WTC11 (cell line): ENCODE data around the gene KIR2DL3. TPM values are rescaled to one million over a fixed set of nuclear protein-coding genes. Genes with fewer than 3 reads are reported as not detected.

Source experiments
- ATAC-seq: fragments of 200-7000 bp; cut with Tn5 transposase; 2 replicates; pipeline ENCODE4 v1.10.0; 2021; ENCODE audit warnings: mild to moderate bottlenecking, moderate library complexity
- CTCF ChIA-PET: fragments of 300-600 bp; sonication (Branson Sonifier 250); formaldehyde crosslinking; loops from one replicate; lab custom pipeline; 2021; ENCODE audit warnings: antibody characterized with exemption; lab: Charles Lee
- POLR2A ChIA-PET: fragments of 350-600 bp; sonication (Branson Sonifier 250); formaldehyde crosslinking; loops from one replicate; lab custom pipeline; 2021; ENCODE audit warnings: antibody characterized with exemption; lab: Charles Lee
- DNase-seq: peaks from one replicate; pipeline ENCODE4 v3.0.0; 2021; ENCODE audit warnings: low spot score
- H3K27ac Mint-ChIP-seq: 2 replicates; pipeline ENCODE4 v1.8.0; 2021; ENCODE audit warnings: mixed read lengths
- H3K27me3 Mint-ChIP-seq: 2 replicates; pipeline ENCODE4 v1.8.0; 2021; ENCODE audit warnings: low read depth, mild to moderate bottlenecking, moderate library complexity, mixed read lengths
- H3K36me3 Mint-ChIP-seq: 2 replicates; pipeline ENCODE4 v1.8.0; 2021; ENCODE audit warnings: mixed read lengths
- H3K4me1 Mint-ChIP-seq: 2 replicates; pipeline ENCODE4 v1.8.0; 2022; ENCODE audit warnings: mixed read lengths
- H3K4me3 Mint-ChIP-seq: 2 replicates; pipeline ENCODE4 v1.8.0; 2021; ENCODE audit warnings: mild to moderate bottlenecking, moderate library complexity, mixed read lengths
- H3K9me3 Mint-ChIP-seq: 2 replicates; pipeline ENCODE4 v1.8.0; 2021; ENCODE audit warnings: mixed read lengths
- E2F1 ChIP-seq: sonication (generic); formaldehyde crosslinking; IDR thresholded peaks from 2 replicates; pipeline ENCODE4 v1.8.0; 2022; ENCODE audit warnings: mild to moderate bottlenecking, missing genetic modification reagents
- E2F5 ChIP-seq: sonication (generic); formaldehyde crosslinking; IDR thresholded peaks from 2 replicates; pipeline ENCODE4 v1.8.1; 2022; ENCODE audit warnings: mild to moderate bottlenecking, moderate library complexity, missing genetic modification reagents
- ESRRA ChIP-seq: sonication (generic); formaldehyde crosslinking; IDR thresholded peaks from 2 replicates; pipeline ENCODE4 v1.8.1; 2022; ENCODE audit warnings: mild to moderate bottlenecking, missing genetic modification reagents, borderline replicate concordance
- JUN ChIP-seq: sonication (generic); formaldehyde crosslinking; IDR thresholded peaks from 2 replicates; pipeline ENCODE4 v1.8.0; 2023; ENCODE audit warnings: mild to moderate bottlenecking, missing genetic modification reagents
- NFE2L1 ChIP-seq: sonication (generic); formaldehyde crosslinking; IDR thresholded peaks from 2 replicates; pipeline ENCODE4 v1.8.1; 2023; ENCODE audit warnings: missing genetic modification reagents
- NR2C2 ChIP-seq: sonication (generic); formaldehyde crosslinking; IDR thresholded peaks from 2 replicates; pipeline ENCODE4 v1.8.0; 2022; ENCODE audit warnings: mild to moderate bottlenecking, missing genetic modification reagents
- NR3C1 ChIP-seq: sonication (generic); formaldehyde crosslinking; conservative IDR thresholded peaks from 2 replicates; pipeline ENCODE4 v1.8.1; 2023; ENCODE audit warnings: low read depth, mild to moderate bottlenecking, missing genetic modification reagents
- RORB ChIP-seq: fragments of 250-450 bp; sonication (Bioruptor Pico); IDR thresholded peaks from 2 replicates; pipeline ENCODE4 v1.9.0; 2021; ENCODE audit warnings: mild to moderate bottlenecking
- ZNF416 ChIP-seq: fragments of 250-450 bp; sonication (Bioruptor Pico); IDR thresholded peaks from 2 replicates; pipeline ENCODE4 v1.9.0; 2021; ENCODE audit warnings: mild to moderate bottlenecking, inconsistent platforms
- total RNA-seq: library from RNA; stranded (reverse); gene quantifications from 3 replicates; pipeline ENCODE4 v1.2.3, GENCODE V29; 2021
- TF ChIP-seq, protein P1 (sequence below): sonication (generic); formaldehyde crosslinking; IDR thresholded peaks from 2 replicates; pipeline ENCODE4 v1.8.0; 2023; ENCODE audit warnings: mild to moderate bottlenecking, missing genetic modification reagents
- TF ChIP-seq, protein P2 (sequence below): sonication (generic); formaldehyde crosslinking; IDR thresholded peaks from 2 replicates; pipeline ENCODE4 v1.8.1; 2022; ENCODE audit warnings: mild to moderate bottlenecking, missing genetic modification reagents, moderate library complexity, borderline replicate concordance

Gene KIR2DL3
- total RNA-seq, 1 experiment from 2014 or later: not detected

- H3K4me3 Mint-ChIP-seq: no peak overlapping the region
These were observed 57.4 kb downstream of the KIR2DL3 start for GRCh38 chr19:54795758-54796157.

More at GRCh38 chr19:54795758-54796157, 57.4 kb downstream of the KIR2DL3 start:
- no peak for TF ChIP-seq NFE2L1
- TF ChIP-seq, protein P1, sequence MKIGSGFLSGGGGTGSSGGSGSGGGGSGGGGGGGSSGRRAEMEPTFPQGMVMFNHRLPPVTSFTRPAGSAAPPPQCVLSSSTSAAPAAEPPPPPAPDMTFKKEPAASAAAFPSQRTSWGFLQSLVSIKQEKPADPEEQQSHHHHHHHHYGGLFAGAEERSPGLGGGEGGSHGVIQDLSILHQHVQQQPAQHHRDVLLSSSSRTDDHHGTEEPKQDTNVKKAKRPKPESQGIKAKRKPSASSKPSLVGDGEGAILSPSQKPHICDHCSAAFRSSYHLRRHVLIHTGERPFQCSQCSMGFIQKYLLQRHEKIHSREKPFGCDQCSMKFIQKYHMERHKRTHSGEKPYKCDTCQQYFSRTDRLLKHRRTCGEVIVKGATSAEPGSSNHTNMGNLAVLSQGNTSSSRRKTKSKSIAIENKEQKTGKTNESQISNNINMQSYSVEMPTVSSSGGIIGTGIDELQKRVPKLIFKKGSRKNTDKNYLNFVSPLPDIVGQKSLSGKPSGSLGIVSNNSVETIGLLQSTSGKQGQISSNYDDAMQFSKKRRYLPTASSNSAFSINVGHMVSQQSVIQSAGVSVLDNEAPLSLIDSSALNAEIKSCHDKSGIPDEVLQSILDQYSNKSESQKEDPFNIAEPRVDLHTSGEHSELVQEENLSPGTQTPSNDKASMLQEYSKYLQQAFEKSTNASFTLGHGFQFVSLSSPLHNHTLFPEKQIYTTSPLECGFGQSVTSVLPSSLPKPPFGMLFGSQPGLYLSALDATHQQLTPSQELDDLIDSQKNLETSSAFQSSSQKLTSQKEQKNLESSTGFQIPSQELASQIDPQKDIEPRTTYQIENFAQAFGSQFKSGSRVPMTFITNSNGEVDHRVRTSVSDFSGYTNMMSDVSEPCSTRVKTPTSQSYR: no peak
- no peak for TF ChIP-seq JUN
- TF ChIP-seq, protein P2, sequence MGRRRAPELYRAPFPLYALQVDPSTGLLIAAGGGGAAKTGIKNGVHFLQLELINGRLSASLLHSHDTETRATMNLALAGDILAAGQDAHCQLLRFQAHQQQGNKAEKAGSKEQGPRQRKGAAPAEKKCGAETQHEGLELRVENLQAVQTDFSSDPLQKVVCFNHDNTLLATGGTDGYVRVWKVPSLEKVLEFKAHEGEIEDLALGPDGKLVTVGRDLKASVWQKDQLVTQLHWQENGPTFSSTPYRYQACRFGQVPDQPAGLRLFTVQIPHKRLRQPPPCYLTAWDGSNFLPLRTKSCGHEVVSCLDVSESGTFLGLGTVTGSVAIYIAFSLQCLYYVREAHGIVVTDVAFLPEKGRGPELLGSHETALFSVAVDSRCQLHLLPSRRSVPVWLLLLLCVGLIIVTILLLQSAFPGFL (CRISPR knock-in tag): no peak
- no peak for TF ChIP-seq NR2C2 (CRISPR knock-in tag)
- TF ChIP-seq NR3C1 (CRISPR knock-in tag): no peak
- TF ChIP-seq ESRRA: no peak
- no peak for TF ChIP-seq ZNF416 (CRISPR knock-in tag)
- TF ChIP-seq RORB: no peak
- no peak for TF ChIP-seq E2F1 (CRISPR knock-in tag)
- TF ChIP-seq E2F5 (CRISPR knock-in tag): no peak
- DNase-seq: no peak
- Mint-ChIP-seq H3K27me3 (peaks cover 18% of the 10 kb centered on the region), H3K4me1 (no peaks in the 10 kb centered on the region), H3K27ac (no peak overlapping the region), H3K9me3 (no peaks in the 10 kb centered on the region; the same call in none of the 2 replicates), H3K36me3 (peaks cover 69% of the 10 kb centered on the region)
- ChIA-PET POLR2A (no interaction called here), CTCF (no interaction called here)
- no peak for ATAC-seq

Other genes starting within 250 kb of the KIR2DL3 start
- not detected in 3 replicates for gene LAIR2, start 235.7 kb upstream of the KIR2DL3 start, total RNA-seq
- not detected in 3 replicates for gene LILRA2, start 164.7 kb upstream of the KIR2DL3 start, total RNA-seq
- gene LILRA1, start 144.9 kb upstream of the KIR2DL3 start, total RNA-seq: not detected in 3 replicates
- gene LILRB1, start 108.0 kb upstream of the KIR2DL3 start, total RNA-seq: 0.09 TPM in 1 of 3 replicates, not detected in the others
- not detected in 3 replicates for gene LILRB4, start 75.5 kb upstream of the KIR2DL3 start, total RNA-seq
- gene KIR3DL3, start 14.1 kb upstream of the KIR2DL3 start, total RNA-seq: not detected in 3 replicates
- gene KIR2DL1, start 31.3 kb downstream of the KIR2DL3 start, total RNA-seq: not detected in 3 replicates
- not detected in 3 replicates for gene KIR2DL4, start 65.1 kb downstream of the KIR2DL3 start, total RNA-seq
- not detected in 3 replicates for gene KIR3DL1, start 78.0 kb downstream of the KIR2DL3 start, total RNA-seq
- gene KIR2DS4, start 94.2 kb downstream of the KIR2DL3 start, total RNA-seq: not detected in 3 replicates
- not detected in 3 replicates for gene KIR3DL2, start 111.9 kb downstream of the KIR2DL3 start, total RNA-seq
- gene FCAR, start 135.7 kb downstream of the KIR2DL3 start, total RNA-seq: 0.22 to 0.39 TPM in 2 of 3 replicates, not detected in the other
- gene NCR1, start 167.6 kb downstream of the KIR2DL3 start, total RNA-seq: 4.3 to 7.9 TPM (median 7.2 TPM) in 3 replicates
- gene NLRP7, start 209.0 kb downstream of the KIR2DL3 start, total RNA-seq: 4.1 to 6.8 TPM (median 5.0 TPM) in 3 replicates
- 3.0 to 3.7 TPM (median 3.4 TPM) in 3 replicates for gene NLRP2, start 227.9 kb downstream of the KIR2DL3 start, total RNA-seq